ENCODE measurements around the gene RAB27B.
"Not testable (repeated sequence)": the region's sequence is repeated elsewhere in the genome, so short reads cannot be mapped to it uniquely, and the experiment has no call there.

RAB27B gene

GRCh38 chr18:54815086-54815485 lies 13.2 kb upstream of the RAB27B start:
- no peak for DNase-seq (ENCODE audit: low read depth, low spot score)

DNA sequence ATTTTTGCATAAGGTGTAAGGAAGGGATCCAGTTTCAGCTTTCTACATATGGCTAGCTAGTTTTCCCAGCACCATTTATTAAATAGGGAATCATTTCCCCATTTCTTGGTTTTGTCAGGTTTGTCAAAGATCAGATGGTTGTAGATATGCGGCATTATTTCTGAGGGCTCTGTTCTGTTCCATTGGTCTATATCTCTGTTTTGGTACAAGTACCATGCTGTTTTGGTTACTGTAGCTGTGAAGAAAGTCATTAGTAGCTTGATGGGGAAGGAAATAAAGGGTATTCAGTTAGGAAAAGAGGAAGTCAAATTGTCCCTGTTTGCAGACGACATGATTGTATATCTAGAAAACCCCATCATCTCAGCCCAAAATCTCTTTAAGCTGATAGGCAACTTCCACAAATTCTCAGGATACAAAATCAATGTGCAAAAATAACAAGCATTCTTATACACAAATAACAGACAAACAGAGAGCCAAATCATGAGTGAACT lies 7.4 kb upstream of the RAB27B start:
- not testable (repeated sequence) for DNase-seq (ENCODE audit: low read depth, low spot score)

DNA sequence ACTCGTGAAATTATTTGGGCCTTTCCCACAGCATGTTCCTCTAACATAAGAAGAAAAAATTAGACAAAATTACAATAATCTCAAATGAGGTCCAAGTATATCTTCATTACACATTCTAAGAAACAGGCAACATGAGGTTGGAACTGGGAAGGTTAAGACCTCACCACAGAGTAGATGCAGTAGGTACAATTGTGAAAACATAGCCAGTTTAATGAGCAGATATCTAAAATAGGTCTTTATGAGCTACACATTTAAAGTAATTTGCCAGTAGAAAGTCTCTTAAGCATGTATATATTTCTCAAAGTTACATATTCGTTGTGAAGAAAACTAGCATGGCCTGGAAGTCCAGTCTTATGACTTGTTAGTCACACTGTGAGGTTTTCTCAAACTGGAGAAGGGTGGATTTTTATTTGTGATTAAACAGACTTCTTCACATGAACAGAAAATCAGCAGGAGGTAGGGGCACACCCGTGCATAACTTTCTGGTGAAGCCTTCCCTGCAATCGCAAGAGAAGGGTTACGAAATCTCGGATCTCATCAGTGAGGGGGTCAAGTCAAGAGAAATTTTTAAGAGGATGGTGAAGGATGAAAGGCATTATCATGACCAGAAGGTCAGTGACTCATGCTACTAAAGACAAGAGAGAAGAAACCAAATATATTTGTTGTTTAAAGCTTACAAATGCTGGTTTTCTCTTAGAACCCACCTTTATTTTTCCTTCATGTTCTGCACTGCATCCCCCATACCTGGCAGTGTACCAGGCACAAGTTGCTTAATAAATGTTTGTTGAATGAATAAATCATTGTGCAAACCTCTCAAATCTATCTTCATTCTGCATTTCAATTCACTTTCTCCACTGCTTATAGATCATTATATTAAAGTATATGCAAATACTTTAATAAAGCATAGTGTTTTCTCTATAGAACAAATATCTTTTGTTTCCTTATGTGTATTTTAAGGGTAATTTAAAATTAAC lies 5.1 kb upstream of the RAB27B start:
- DNase-seq (ENCODE audit: low read depth, low spot score), result no peak

GRCh38 chr18:54824761-54825160 lies 3.5 kb upstream of the RAB27B start:
- no peak for DNase-seq (ENCODE audit: low read depth, low spot score)

DNA sequence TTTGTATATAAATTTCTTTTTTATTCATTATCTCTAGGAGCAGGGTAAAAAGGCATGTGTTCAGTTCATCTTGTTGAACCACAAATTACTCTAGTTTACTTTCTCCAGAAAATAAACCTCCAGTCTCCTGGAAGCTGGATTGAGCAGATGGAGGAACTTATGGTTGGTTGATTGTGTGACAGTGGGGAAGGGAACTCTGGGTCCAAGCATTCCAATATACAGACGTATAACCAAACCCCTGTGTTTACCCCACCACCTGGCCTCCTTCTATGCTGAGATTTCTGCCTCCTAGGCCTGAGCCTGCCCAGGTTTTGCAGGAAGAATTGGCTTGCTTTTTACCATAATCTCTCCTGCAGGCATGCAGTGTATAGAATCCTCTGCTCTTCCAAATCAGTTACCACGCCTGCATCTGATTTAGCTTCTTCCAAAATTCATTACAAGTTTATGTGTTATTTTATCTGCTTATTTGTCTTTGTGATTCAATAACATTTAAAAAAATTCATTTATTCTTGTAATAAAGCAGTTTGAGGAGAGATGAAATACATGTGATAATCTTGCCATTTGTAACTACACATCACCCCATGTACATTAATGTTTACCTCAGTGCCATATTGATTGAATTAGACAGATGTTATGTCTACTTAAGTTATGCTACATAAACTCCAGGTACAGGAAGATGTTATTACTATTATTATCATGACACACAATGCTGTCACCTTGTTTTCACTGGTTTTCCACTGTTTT lies 2.5 kb upstream of the RAB27B start:
- no peak for DNase-seq (ENCODE audit: low read depth, low spot score)

GRCh38 chr18:54828986-54829385 lies 709 bp downstream of the RAB27B start:
- DNase-seq (ENCODE audit: low read depth, low spot score), result no peak

DNA sequence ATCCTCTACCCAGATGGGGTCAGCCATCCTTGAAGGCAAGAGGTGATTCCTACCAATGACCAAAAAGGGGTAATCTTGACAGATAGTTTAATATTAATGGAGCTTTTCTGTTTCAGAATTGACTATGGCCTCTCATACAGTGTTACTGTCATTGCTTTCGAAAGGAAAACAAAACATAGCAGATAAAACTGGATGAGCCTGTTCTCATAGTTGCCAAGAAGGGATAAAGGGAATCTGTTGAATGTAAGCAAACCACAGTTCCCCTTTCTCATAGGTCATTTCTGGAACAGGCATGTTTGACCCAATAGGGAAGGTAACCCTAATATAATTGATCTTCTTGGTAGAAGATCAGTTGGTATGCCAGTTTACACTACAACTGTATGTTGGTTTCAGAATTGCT lies 1.6 kb downstream of the RAB27B start:
- no peak for DNase-seq (ENCODE audit: low read depth, low spot score)

DNA sequence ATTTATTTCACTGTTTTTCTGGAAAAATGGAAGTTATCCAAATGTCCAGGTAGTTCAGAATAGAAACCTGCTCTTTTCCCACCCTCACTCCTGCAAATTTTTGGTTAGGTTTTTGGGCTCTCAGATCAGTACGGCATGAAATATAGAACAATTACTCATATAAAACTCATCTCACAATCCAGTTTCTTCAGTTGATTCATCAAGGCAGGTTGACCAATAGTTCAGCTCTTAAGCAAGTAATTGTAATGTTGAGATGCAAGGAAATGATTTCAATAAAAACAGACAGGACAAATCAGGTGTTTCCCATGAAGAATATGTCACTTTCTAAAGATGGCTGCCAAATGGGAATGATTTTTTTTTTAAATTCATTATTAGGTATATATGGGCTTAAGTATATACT lies 2.0 kb downstream of the RAB27B start:
- no peak for DNase-seq (ENCODE audit: low read depth, low spot score)

GRCh38 chr18:54830866-54831265 lies 2.6 kb downstream of the RAB27B start:
- no peak for DNase-seq (ENCODE audit: low read depth, low spot score)

GRCh38 chr18:54835944-54836343 lies 7.7 kb downstream of the RAB27B start:
- no peak for DNase-seq (ENCODE audit: low read depth, low spot score)

- DNase-seq (ENCODE audit: low read depth, low spot score), result no peak
Observed at GRCh38 chr18:54843314-54843713, 15.0 kb downstream of the RAB27B start.

- no peak for DNase-seq (ENCODE audit: low read depth, low spot score)
Observed at GRCh38 chr18:54845787-54846186, 17.5 kb downstream of the RAB27B start.

DNA sequence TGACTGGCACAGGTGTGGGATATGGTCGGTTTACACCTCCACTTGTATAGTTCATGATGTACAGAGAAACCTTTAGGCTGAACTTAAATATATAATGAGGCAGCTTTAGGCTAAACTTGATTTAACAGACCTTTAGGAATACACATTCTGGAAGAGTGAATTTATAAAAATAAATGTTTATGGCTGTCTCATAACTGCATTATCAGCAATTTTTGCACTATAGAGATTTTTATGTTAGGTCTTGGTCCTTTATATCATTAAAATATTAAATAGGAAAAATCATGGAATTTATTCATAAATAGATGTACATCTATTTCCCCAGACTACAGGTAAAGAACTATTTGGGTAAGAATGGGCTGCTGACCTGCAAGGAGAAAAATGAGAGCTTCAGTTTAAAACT lies 19.8 kb downstream of the RAB27B start:
- DNase-seq (ENCODE audit: low read depth, low spot score), result no peak

DNA sequence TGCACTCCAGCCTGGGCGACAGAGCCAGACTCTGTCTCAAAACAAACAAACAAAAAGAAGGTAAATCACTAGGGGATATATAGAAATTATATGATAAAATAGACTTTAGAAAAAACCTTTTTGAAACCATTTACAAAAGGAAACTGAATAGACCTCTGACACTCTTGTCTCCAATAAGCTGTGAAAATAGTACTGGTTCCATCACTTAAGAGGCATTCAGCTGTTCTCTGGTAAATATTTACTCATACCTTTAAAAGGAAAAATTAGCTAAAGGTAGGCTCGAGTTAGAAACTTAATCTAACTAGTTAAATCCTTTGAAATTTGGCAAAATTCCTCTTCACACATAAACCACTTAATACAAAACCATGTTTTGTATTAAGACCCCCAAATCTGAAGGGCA lies 21.4 kb downstream of the RAB27B start:
- no peak for DNase-seq (ENCODE audit: low read depth, low spot score)

DNA sequence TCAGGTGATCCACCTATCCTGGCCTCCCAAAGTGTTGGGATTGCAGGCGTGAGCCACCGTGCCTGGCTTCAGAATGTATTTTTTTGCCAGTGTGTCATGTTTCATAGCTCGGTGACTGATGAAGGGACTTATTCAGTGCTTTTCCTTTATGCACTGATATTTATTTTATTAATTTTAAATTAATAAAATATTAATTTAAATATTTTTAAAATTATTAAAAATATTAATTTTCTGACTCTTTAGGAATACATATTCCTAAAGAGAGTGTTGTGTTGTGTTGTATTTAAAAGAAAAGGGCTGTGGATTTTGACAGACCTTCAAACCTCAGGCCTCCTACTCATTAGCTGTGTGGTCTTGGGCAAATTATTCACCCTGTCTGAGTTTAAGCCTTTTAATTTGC lies 22.3 kb downstream of the RAB27B start:
- DNase-seq (ENCODE audit: low read depth, low spot score), result no peak

DNA sequence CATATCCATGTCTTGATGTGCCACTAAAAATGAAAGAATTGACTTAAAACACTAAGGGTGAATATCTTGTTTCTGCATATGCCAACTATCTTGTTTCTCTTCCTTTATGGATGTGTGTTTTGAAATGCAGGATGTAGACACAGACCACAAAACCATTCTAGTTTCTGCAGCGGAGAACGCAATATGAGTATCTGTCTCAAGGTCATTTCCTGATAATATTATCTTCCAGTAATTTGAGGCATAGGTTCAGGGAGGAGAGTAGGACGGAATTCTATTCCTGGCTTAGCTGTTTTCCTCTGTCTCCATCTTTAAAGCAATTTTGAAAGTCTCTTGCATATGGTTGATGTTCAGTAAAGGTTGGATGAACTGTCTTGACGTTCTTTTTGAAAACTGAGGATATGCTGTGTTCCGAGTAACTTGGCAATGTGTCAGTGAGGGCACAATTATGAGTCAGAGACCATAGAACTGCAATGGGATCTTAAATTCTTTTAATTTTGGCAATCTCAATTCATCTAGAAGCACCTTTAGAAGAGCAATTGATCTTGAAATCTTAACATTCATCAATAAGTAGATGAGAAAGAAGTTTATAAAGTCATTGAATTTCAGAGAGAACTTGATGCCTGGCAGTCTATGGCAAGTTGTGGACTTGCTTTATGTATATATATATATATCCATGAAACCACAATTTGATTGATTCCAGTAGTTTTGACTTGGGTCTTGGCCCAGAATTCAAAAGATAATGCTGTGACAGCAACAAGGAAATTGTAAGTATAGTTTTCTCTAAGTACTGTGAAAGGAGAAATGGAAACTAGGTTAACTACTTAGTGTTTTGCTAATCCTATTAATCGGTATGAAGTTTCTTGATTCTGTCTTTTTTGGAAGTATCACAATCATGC lies 24.8 kb downstream of the RAB27B start:
- DNase-seq (ENCODE audit: low read depth, low spot score), result no peak

DNA sequence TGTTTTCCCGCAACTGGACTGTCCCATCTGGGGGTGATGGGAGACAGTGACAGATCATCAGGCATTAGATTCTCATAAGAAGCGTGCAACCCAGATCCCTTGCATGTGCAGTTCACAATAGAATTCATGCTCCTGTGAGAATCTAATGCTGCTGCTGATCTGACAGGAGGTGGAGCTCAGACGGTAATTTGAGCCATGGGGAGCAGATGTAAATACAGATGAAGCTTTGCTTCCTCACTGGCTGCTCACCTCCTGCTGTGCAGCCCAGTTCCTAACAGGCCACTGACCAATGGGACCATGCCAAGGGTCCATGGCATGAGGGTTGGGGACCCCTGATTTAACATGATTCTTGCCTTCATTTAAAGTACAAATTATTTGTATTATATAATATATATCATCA lies 26.8 kb downstream of the RAB27B start:
- not testable (repeated sequence) for DNase-seq (ENCODE audit: low read depth, low spot score)

DNA sequence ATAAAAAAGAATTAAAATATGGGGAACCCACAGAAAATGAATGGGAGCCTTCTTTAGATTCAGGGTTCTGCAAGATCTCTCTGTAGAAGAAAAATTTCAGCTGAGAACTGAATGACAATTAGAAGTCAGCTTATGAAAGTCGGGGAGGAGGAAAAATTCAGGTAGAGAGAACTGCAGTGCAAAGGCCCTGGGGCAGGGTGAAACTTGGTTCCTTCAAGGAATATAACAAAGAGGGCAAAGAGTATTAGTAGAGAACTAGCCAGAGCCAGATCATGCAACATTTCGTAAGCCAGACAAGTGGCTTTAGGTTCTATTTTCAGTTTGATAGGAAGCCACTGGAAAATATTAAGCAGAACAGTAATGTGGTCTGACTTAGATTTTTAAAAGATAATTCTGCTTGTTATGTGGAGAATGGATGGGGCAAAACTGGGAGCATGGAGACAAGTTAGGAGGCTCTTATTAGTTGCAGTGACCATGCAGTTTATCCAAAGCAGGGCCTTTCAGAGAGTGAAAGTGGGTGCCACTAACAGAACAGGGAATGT lies 27.9 kb downstream of the RAB27B start:
- no peak for DNase-seq (ENCODE audit: low read depth, low spot score)

GRCh38 chr18:54857499-54857898 lies 29.2 kb downstream of the RAB27B start:
- no peak for DNase-seq (ENCODE audit: low read depth, low spot score)

DNA sequence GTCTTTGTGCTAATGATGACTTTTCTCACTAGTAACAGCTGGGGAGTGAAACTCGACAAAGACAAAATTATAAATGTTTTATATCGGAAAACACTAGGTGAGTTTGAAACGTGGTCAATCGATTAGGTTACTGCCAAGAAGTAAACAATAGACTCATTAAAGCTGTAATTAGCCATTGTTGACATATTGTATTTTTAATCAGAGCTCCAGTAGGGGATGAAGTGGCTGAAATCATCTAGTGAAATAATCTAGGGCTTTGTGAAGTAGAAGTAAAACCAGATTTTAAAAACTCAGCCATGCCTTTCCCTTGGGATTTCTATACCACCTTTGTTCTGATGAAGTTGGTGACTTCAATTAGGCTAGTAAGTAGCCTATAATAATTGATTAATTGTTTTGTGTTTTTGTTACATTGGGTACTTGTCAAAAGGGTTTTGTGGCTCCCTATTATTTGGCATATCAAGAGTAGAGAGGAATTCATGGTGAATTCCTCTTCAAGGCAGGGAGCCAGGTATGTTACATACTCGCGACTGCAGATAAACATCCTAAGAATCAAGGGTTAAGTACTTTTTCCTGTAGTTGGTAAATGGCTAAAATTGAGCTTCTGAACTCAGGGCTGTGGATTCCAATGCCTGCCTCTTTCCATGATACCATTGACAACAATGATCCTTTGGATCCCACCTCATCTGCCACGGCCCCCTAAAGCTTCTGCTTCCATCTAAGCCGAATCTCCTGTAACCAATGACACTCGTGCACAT lies 31.6 kb downstream of the RAB27B start:
- DNase-seq (ENCODE audit: low read depth, low spot score), result no peak

DNA sequence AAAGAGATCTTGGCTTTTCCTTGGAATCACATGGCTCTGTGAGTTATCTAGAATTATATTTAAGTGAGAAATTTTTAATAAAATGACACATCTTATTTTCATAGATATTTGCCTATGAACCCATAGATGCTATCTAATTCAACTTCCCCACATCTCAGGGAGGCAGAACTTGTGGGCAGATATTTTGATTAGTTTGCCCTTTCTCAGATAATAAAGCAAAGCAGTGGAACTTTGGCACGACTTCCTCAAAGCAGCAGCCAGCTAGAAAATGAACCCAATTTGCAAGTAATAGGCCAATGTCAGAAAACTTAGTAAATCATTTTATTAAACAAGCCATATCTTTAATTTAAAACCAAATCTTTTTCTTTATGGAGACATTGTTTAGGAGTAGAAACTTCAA lies 32.7 kb downstream of the RAB27B start:
- no peak for DNase-seq (ENCODE audit: low read depth, low spot score)
